HK-2 (cell line): ENCODE results near the gene CTNNA1.
A peak's percentile ranks its signal among the peaks of the same experiment; 100 is the strongest.
"Not testable (repeated sequence)": the region's sequence is repeated elsewhere in the genome, so short reads cannot be mapped to it uniquely, and the experiment has no call there.

Source experiments
- DNase-seq: peaks from one replicate; pipeline ENCODE4 v3.0.0-alpha.2; 2018; ENCODE audit not compliant: unreplicated experiment

Gene CTNNA1

GRCh38 chr5:138752951-138753793, at the start of gene CTNNA1:
Gene CTNNA1 (plus strand): TSS chr5:138753425. CDS start chr5:138781925, 28,500 bp downstream.
- peak; percentile 85 for DNase-seq

- not testable (repeated sequence) for DNase-seq
Observed at GRCh38 chr5:138703777-138704176, 49.4 kb upstream of the CTNNA1 start.

GRCh38 chr5:138705007-138705406, 48.2 kb upstream of the CTNNA1 start:
- no peak for DNase-seq

DNA sequence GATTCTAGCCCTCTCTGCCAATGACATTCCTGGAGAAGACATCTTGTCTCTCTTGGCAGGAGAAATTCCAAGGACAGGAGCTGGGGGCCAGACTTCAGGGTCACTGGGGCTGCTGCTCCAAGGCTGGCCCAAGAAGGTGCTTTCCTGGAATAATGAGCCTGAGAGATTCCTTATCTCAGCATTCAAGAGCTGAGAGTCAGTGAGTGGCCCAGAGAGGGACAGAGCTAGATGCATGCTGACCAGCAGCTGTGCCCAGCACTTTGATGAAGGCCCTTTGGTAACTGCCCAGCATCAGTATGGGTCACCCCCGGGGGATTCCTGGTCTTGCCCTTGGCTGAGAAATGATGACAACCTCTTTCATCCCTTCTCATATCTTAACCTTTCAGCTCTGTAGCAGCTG, 47.7 kb upstream of the CTNNA1 start:
- no peak for DNase-seq

- DNase-seq = peak; percentile 37
Observed at GRCh38 chr5:138706655-138707480, 46.4 kb upstream of the CTNNA1 start.

- no peak for DNase-seq
Observed at GRCh38 chr5:138708791-138709190, 44.4 kb upstream of the CTNNA1 start.

- DNase-seq = no peak
Observed at GRCh38 chr5:138709202-138709601, 44.0 kb upstream of the CTNNA1 start.

DNA sequence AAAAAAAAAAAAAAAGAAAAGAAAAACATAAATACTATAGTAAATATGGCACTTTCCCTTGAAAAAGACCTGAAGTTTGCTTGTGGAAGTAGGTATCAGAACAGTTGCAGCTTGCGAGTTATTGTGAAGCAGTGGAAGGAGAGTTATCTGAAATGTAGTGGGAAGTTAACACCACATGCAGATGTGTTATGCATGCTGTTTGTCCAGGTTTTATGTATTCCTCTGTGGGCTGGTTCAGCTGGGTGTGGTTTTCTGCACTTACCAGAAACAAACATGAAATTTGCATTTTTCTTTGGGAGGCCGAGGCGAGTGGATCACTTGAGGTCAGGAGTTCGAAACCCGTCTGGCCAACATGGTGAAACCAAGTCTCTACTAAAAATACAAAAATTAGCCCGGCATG, 42.1 kb upstream of the CTNNA1 start:
- DNase-seq = no peak

- no peak for DNase-seq
Observed at GRCh38 chr5:138711811-138712210, 41.4 kb upstream of the CTNNA1 start.

DNA sequence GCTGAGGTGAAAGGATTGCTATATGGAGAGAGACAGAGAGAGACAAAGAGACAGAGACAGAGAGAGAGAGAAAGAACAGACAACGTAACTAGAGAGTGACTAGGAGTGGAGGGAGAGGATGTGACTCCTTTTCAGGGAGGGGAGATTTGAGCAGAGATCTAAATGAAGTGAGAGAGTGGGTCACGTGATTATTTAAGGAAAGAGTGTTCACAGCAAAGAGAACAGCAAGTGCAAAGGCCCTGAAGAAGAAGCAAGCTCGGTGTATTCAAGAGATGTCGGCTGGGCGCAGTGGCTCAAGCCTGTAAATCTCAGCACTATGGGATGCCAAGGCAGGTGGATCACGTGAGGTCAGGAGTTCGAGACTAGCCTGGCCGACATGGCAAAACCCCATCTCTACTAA, 40.9 kb upstream of the CTNNA1 start:
- DNase-seq = no peak

GRCh38 chr5:138712791-138713190, 40.4 kb upstream of the CTNNA1 start:
- no peak for DNase-seq

DNA sequence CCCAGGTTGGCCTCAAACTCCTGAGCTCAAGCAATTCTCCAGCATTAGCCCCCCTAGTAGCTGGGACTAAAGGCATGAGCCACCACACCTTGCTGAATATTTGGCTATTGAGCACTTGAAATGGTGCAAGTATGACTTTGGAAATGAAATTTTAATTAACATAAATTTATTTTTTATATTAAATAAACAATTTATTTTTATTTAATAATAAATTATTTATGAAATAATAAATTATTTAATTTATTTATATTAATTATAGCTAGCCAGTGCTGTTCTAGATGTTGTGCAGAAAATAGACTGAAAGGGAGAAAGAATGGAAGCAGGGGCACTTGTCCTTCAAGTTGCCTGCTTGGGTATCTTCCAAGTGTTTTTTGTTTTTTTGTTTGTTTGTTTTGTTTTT, 40.0 kb upstream of the CTNNA1 start:
- no peak for DNase-seq

- no peak for DNase-seq
Observed at GRCh38 chr5:138714694-138715093, 38.5 kb upstream of the CTNNA1 start.

DNA sequence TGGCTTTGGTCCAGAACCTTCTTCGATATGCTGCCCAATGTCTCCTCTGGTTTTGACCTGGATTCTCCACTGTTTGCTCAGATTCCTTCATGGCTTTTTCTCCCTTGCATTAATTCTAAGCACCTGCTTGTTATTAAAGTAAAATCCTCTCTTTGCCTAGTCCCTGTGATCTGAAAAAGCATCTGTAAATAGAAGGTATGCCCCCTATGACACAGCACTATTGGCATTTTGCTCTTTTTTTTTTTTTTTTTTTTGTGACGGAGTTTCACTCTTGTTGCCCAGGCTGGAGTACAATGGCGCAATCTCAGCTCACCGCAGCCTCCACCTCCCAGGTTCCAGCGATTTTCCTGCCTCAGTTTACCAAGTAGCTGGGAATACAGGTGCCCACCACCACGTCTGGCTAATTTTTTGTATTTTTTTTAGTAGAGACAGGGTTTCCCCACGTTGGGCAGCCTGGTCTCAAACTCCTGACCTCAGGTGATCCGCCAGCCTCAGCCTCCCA, 37.2 kb upstream of the CTNNA1 start:
- not testable (repeated sequence) for DNase-seq

- no peak for DNase-seq
Observed at GRCh38 chr5:138716456-138716924, 36.7 kb upstream of the CTNNA1 start.

DNA sequence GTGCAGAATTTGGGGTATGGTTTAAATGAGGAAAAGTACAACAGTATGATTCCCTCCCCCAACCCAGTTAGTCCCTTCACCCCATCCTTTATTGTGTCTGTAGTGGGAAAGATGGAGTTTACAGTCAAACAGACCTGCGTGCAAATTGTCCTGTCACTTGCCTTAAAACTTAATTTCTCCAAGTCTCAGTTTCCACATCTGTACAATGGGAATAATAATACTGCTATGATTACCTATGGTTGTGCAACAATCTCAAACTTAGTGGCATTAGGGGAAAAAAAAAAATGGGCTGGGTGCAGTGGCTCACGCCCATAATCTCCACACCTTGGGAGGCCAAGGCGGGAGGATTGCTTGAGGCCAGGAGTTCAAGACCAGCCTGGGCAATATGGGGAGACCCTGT, 35.8 kb upstream of the CTNNA1 start:
- DNase-seq = no peak

DNA sequence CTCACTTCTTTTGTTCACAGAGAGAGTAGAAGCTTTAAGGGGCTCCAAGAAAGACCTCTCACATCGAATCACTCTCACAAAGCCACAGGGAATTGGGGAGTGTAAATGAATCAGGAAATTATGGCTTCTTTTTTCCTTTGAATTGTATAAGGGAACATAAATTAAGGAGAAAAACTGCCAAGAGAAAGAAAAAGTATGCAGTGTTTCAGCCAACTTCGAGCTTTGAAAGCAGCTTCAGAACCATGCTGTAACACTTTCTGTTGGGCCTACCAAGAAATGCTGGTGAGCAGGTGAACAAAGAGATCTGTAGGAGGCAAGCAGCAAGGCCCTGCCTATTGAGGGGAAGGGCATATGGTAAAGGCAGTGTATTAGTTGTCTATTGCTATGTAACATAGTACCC, 33.4 kb upstream of the CTNNA1 start:
- DNase-seq = no peak

DNA sequence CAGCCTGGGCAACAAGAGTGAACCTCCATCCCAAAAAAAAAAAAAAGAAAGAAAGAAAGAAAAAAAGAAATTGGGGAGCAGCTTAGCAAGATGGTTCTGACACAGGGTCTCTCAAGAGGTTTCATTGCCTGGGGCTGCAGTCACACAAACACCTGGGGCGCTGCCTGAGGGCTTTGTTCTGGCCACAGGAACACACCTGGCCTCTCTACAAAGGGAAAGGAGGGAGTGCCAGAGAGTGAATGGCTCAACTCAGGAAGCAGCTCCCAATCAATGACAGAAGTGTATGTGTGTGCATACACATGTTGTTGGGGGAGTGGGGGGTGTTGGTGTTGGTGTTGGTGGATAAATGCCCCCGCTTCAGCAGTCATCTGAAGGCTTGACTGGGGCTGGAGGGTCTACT, 32.4 kb upstream of the CTNNA1 start:
- no peak for DNase-seq

GRCh38 chr5:138721979-138722378, 31.2 kb upstream of the CTNNA1 start:
- DNase-seq = no peak

DNA sequence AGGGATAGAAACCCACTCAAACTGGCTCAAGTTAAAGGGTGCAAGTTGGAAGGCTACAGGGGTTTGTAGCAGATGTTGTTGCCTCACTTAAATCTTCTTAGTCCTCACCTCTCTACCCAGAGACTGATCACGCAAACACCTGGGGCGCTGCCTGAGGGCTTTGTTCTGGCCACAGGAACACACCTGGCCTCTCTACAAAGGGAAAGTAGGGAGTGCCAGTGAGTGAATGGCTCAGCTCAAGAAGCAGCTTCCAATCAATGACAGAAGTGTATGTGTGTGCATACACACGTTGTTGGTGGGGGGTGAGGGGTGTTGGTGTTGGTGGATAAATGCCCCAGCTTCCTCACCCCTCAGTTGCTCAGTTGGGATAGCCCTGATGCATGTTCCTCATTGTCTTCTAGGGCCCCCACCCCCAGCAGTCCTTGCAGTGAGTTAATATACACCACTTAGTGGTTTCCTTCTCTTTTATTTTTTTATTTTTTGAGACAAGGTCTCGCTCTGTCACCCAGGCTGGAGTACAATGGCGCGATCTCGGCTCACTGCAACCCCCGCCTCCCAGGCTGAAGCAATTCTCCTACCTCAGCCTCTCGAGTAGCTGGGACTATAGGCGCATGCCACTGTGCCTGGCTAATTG, 30.6 kb upstream of the CTNNA1 start:
- DNase-seq = no peak

GRCh38 chr5:138724470-138725146, 28.6 kb upstream of the CTNNA1 start:
- no peak for DNase-seq
